Measurements from ENCODE around the gene CD63.

The CD63 gene

GRCh38 chr12:55721601-55722213, 7.1 kb downstream of the CD63 start:
- TF ChIP-seq, protein P1, sequence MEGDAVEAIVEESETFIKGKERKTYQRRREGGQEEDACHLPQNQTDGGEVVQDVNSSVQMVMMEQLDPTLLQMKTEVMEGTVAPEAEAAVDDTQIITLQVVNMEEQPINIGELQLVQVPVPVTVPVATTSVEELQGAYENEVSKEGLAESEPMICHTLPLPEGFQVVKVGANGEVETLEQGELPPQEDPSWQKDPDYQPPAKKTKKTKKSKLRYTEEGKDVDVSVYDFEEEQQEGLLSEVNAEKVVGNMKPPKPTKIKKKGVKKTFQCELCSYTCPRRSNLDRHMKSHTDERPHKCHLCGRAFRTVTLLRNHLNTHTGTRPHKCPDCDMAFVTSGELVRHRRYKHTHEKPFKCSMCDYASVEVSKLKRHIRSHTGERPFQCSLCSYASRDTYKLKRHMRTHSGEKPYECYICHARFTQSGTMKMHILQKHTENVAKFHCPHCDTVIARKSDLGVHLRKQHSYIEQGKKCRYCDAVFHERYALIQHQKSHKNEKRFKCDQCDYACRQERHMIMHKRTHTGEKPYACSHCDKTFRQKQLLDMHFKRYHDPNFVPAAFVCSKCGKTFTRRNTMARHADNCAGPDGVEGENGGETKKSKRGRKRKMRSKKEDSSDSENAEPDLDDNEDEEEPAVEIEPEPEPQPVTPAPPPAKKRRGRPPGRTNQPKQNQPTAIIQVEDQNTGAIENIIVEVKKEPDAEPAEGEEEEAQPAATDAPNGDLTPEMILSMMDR (IDR thresholded peaks at IDR 0.05; ENCODE audit: low read depth, low read length): no peak
- TF ChIP-seq POLR2A (IDR thresholded peaks at IDR 0.05; ENCODE audit: extremely low read depth, insufficient read length): no peak
- no peak for TF ChIP-seq MYC (IDR thresholded peaks at IDR 0.05; ENCODE audit: low read depth, low read length)
- no peak for TF ChIP-seq MAX (IDR thresholded peaks at IDR 0.05; ENCODE audit: low read depth, low read length)
- no peak for DNase-seq (ENCODE audit: low read depth)
- H3K4me3 ChIP-seq (ENCODE audit: low read depth, low read length): no peak overlapping the region

DNA sequence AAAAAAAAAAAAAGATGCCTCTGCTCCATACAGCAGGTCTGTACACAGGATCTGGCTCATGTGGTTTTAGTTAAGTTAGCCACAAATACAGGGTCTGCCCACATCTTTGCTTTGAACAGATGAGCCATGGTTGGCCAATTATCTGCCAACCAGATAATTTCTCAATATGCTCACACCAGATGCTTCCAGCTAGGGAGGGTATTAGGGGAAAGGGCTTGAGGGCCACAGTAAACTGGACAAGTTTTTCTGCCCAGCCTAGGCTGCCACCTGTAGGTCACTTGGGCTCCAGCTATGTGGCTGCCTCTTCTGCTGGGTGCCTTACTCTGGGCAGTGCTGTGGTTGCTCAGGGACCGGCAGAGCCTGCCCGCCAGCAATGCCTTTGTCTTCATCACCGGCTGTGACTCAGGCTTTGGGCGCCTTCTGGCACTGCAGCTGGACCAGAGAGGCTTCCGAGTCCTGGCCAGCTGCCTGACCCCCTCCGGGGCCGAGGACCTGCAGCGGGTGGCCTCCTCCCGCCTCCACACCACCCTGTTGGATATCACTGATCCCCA, 7.8 kb downstream of the CD63 start:
- no peak for TF ChIP-seq MYC (IDR thresholded peaks at IDR 0.05; ENCODE audit: low read depth, low read length)
- TF ChIP-seq, protein P1 (IDR thresholded peaks at IDR 0.05; ENCODE audit: low read depth, low read length): peak; percentile 58
- DNase-seq (ENCODE audit: low read depth): peak; percentile 93
- no peak overlapping the region for H3K4me3 ChIP-seq (ENCODE audit: low read depth, low read length)

DNA sequence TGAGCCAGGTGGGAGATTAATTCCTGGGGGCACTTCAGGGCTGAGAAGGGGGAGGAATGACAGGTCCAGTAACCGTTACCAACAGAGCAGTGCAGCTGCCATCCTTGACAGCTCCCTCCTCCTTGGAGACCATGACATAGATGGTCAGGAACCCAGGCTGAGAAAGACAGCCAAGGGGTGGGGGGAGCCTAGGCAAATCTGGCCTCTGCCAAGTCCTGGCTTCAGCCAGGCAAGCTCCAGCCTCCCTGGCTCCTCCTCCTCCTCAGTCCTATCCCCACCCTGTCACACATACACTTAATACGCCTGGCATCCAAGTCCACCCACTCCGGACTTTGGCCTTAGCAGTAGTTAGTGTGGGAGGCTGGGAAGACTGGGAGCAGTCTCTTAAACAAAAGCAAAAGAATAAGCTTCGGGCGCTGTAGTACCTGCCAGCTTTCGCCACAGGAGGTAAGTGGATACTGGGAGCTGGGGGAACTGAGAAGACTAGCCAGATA, 8.7 kb downstream of the CD63 start, which contains the start of gene RDH5:
Gene RDH5, plus strand, starts transcription at position 323 of the 494 bp plus-strand sequence. CDS start 792 bp downstream, outside the sequence.
- no peak for DNase-seq (ENCODE audit: low read depth)
- H3K4me3 ChIP-seq (ENCODE audit: low read depth, low read length): no peak within 1 kb of the TSS
- no peak for TF ChIP-seq MYC (IDR thresholded peaks at IDR 0.05; ENCODE audit: low read depth, low read length)
- no peak for TF ChIP-seq MAX (IDR thresholded peaks at IDR 0.05; ENCODE audit: low read depth, low read length)
- TF ChIP-seq, protein P1 (IDR thresholded peaks at IDR 0.05; ENCODE audit: low read depth, low read length): no peak
- no peak for TF ChIP-seq POLR2A (IDR thresholded peaks at IDR 0.05; ENCODE audit: extremely low read depth, insufficient read length)

DNA sequence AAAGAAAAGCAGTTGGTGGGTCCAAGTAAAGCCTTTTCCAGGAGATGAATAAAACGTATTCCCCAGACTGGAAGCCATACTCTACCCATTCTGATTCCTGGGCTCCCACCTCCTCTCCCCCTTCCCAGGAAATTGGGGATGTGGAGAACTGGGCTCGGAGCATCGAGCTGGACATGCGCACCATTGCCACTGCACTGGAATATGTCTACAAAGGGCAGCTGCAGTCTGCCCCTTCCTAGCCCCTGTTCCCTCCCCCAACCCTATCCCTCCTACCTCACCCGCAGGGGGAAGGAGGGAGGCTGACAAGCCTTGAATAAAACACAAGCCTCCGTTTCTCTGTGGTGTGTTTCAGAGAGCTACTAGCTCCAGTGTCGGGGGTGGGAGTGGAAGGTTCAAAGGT, 9.4 kb downstream of the CD63 start:
- no peak for DNase-seq (ENCODE audit: low read depth)
- no peak overlapping the region for H3K4me3 ChIP-seq (ENCODE audit: low read depth, low read length)
- TF ChIP-seq MYC (IDR thresholded peaks at IDR 0.05; ENCODE audit: low read depth, low read length): no peak
- TF ChIP-seq POLR2A (IDR thresholded peaks at IDR 0.05; ENCODE audit: extremely low read depth, insufficient read length): no peak
- TF ChIP-seq, protein P1 (IDR thresholded peaks at IDR 0.05; ENCODE audit: low read depth, low read length): no peak
- no peak for TF ChIP-seq MAX (IDR thresholded peaks at IDR 0.05; ENCODE audit: low read depth, low read length)

DNA sequence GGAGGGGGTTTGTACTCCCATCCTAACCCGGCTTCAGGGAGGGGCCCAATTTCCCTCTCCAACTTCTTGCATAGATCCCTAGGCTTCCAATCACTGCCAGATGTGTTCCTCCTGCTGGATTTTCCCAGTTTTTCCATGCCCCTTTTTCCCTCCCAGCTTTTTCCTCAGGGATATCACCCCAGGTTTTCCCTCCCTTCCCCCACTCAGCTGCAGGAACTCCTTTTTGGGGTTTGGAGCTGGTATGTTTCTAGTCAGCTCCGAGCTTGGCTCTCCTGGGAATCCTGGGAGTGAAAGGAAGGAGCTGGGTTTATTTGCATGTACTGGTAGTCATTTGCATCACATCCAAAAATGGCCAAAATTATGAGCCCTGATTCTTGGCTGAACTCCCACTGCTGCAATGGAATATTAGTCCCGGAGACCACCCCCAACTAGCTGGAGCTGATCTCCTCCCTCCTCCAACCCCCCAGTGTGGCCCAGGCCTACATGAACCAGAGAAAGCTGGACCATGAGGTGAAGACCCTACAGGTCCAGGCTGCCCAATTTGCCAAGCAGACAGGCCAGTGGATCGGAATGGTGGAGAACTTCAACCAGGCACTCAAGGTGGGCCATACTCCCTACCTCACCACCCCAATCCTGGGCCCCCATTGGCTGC, 10.1 kb downstream of the CD63 start:
- TF ChIP-seq MAX (IDR thresholded peaks at IDR 0.05; ENCODE audit: low read depth, low read length) (no peak), POLR2A (IDR thresholded peaks at IDR 0.05; ENCODE audit: extremely low read depth, insufficient read length) (no peak)
- TF ChIP-seq, protein P1 (IDR thresholded peaks at IDR 0.05; ENCODE audit: low read depth, low read length): no peak
- H3K4me3 ChIP-seq (ENCODE audit: low read depth, low read length): no peak overlapping the region
- DNase-seq (ENCODE audit: low read depth): no peak

Measured in NB4 (cell line).